Activated effector memory CD4-positive, alpha-beta T cell treated with anti-CD3 and anti-CD28 coated beads, Interleukin-2, amount 50 U/mL, for 16 hours (primary cell): ENCODE measurements around the gene MRO.
"Not testable (repeated sequence)": the region's sequence is repeated elsewhere in the genome, so short reads cannot be mapped to it uniquely, and the experiment has no call there.

ENCODE experiments used
- DNase-seq: peaks from one replicate; pipeline ENCODE4 v3.0.0-alpha.2; 2020

The MRO gene

GRCh38 chr18:50819728-50820378, at the start of gene MRO:
MRO (minus strand) TSS chr18:50820016; CDS start chr18:50809400, 10,616 bp downstream.
- peak; percentile 91 for DNase-seq

- no peak for DNase-seq
Observed at GRCh38 chr18:50869150-50869549, 49.3 kb upstream of the MRO start.

- DNase-seq, result no peak
Observed at GRCh38 chr18:50866765-50867164, 46.9 kb upstream of the MRO start.

GRCh38 chr18:50863840-50864375, 44.1 kb upstream of the MRO start:
- no peak for DNase-seq

- DNase-seq, result no peak
Observed at GRCh38 chr18:50862401-50862800, 42.6 kb upstream of the MRO start.

GRCh38 chr18:50861617-50862016, 41.8 kb upstream of the MRO start:
- no peak for DNase-seq

GRCh38 chr18:50859793-50860555, 40.2 kb upstream of the MRO start:
- DNase-seq, result no peak

GRCh38 chr18:50857694-50858093, 37.9 kb upstream of the MRO start:
- no peak for DNase-seq

- not testable (repeated sequence) for DNase-seq
Observed at GRCh38 chr18:50857166-50857565, 37.4 kb upstream of the MRO start.

- DNase-seq, result no peak
Observed at GRCh38 chr18:50855976-50856757, 36.4 kb upstream of the MRO start.

- no peak for DNase-seq
Observed at GRCh38 chr18:50853863-50854271, 34.1 kb upstream of the MRO start.

GRCh38 chr18:50850307-50851065, 30.7 kb upstream of the MRO start:
- DNase-seq, result no peak

GRCh38 chr18:50849419-50849821, 29.6 kb upstream of the MRO start:
- no peak for DNase-seq

GRCh38 chr18:50848991-50849390, 29.2 kb upstream of the MRO start:
- DNase-seq, result no peak

GRCh38 chr18:50848061-50848551, 28.3 kb upstream of the MRO start:
- DNase-seq, result no peak

GRCh38 chr18:50847192-50847591, 27.4 kb upstream of the MRO start:
- no peak for DNase-seq

- no peak for DNase-seq
Observed at GRCh38 chr18:50844960-50845359, 25.1 kb upstream of the MRO start.

GRCh38 chr18:50844554-50844953, 24.7 kb upstream of the MRO start:
- DNase-seq, result no peak

GRCh38 chr18:50842846-50843245, 23.0 kb upstream of the MRO start:
- DNase-seq, result no peak

- DNase-seq, result no peak
Observed at GRCh38 chr18:50839996-50840395, 20.2 kb upstream of the MRO start.

GRCh38 chr18:50839341-50839740, 19.5 kb upstream of the MRO start:
- no peak for DNase-seq

GRCh38 chr18:50836521-50836957, 16.7 kb upstream of the MRO start:
- DNase-seq, result no peak
